B cell (primary cell): Measurements from ENCODE around the gene GPR15LG. TPM values are rescaled to one million over a fixed set of nuclear protein-coding genes. Genes with fewer than 3 reads are reported as not detected.
"Not testable (repeated sequence)": the region's sequence is repeated elsewhere in the genome, so short reads cannot be mapped to it uniquely, and the experiment has no call there.

Experiments used
- ATAC-seq: fragments of 200-7000 bp; cut with Tn5 transposase; one replicate; pipeline ENCODE4 v1.10.0; 2021; ENCODE audit warnings: low read depth, mild to moderate bottlenecking, moderate number of reproducible peaks, moderate library complexity
- CTCF ChIA-PET: fragments of 350-600 bp; sonication (Branson Sonifier 250); formaldehyde crosslinking; loops from one replicate; lab custom pipeline; 2021; ENCODE audit warnings: antibody characterized with exemption, inconsistent platforms; lab: Charles Lee
- POLR2A ChIA-PET: fragments of 350-600 bp; sonication (Branson Sonifier 250); formaldehyde crosslinking; loops from one replicate; lab custom pipeline; 2021; ENCODE audit warnings: antibody characterized with exemption; lab: Charles Lee
- DNase-seq: peaks from one replicate; pipeline ENCODE4 v3.0.0; 2013
- H2AFZ ChIP-seq: 2 replicates; pipeline ENCODE4 v1.6.1; 2012; ENCODE audit warnings: mild to moderate bottlenecking, low read depth, low read length; ENCODE audit not compliant: insufficient read depth, poor library complexity, severe bottlenecking
- H3K27ac ChIP-seq, 2 donors: 1 replicate in 1 of 2; 2 replicates in 1 of 2; pipeline ENCODE4 v1.5.1; 2012 to 2013; ENCODE audit warnings: low read length in 2 of 2, mild to moderate bottlenecking in 2 of 2, moderate library complexity in 1 of 2
- H3K27me3 ChIP-seq, 4 experiments: fragments of 200-600 bp in 1 of 4; sonication (generic) in 1 of 4; replicated peaks in 1 of 4; 1 replicate in 2 of 4; 2 replicates in 2 of 4; pipeline versions ENCODE4 v1.6.1 to v1.7.0; 2013 to 2016; ENCODE audit warnings: low read length in 3 of 4, mild to moderate bottlenecking in 2 of 4, mixed read lengths in 1 of 4, moderate library complexity in 1 of 4; ENCODE audit not compliant: insufficient read depth in 4 of 4, control insufficient read depth in 3 of 4; ENCODE audit errors: control extremely low read depth in 1 of 4
- H3K36me3 ChIP-seq, 2 experiments: replicated peaks in 1 of 2; 1 replicate in 1 of 2; 2 replicates in 1 of 2; pipeline versions ENCODE4 v1.6.1 to v1.7.1; 2013; ENCODE audit warnings: low read length in 1 of 2; ENCODE audit not compliant: insufficient read depth in 2 of 2, control insufficient read depth in 1 of 2; ENCODE audit errors: control extremely low read depth in 1 of 2, extremely low read depth in 1 of 2
- H3K4me1 ChIP-seq, 2 donors: fragments of 200-600 bp in 1 of 2; sonication (generic) in 1 of 2; 1 replicate in 1 of 2; 2 replicates in 1 of 2; pipeline versions ENCODE4 v1.5.1 to v1.6.1; 2013 to 2017; ENCODE audit warnings: low read length in 2 of 2; ENCODE audit not compliant: control insufficient read depth in 2 of 2, insufficient read depth in 2 of 2
- H3K4me2 ChIP-seq: replicated peaks from 2 replicates; pipeline ENCODE3; 2012; ENCODE audit warnings: mild to moderate bottlenecking, low read depth, low read length; ENCODE audit not compliant: poor library complexity, severe bottlenecking
- H3K4me3 ChIP-seq, 5 experiments: fragments of 200-600 bp in 1 of 5; sonication (generic) in 1 of 5; 1 replicate in 3 of 5; 2 replicates in 2 of 5; pipeline versions ENCODE4 v1.5.1 to v1.7.0; 2011 to 2016; ENCODE audit warnings: low read length in 4 of 5, mild to moderate bottlenecking in 4 of 5, low read depth in 2 of 5, control low read depth in 1 of 5, moderate library complexity in 1 of 5; ENCODE audit not compliant: insufficient read depth in 1 of 5; ENCODE audit errors: control extremely low read depth in 1 of 5, extremely low read depth in 1 of 5
- H3K79me2 ChIP-seq: fragments of 200-600 bp; sonication (generic); one replicate; pipeline ENCODE4 v1.6.0; 2016; ENCODE audit warnings: low read length; ENCODE audit not compliant: control insufficient read depth, insufficient read depth
- H3K9ac ChIP-seq: fragments of 200-600 bp; sonication (generic); 2 replicates; pipeline ENCODE4 v1.6.1; 2017; ENCODE audit warnings: mild to moderate bottlenecking, low read length, moderate library complexity
- H3K9me3 ChIP-seq, 3 donors: one replicate each; pipeline versions ENCODE4 v1.6.1 to v1.7.1; 2013; ENCODE audit warnings: low read length in 2 of 3; ENCODE audit not compliant: control insufficient read depth in 2 of 3, insufficient read depth in 1 of 3; ENCODE audit errors: control extremely low read depth in 1 of 3
- H4K20me1 ChIP-seq: 2 replicates; pipeline ENCODE4 v1.6.0; 2012; ENCODE audit warnings: mild to moderate bottlenecking, low read length; ENCODE audit not compliant: insufficient read depth, control insufficient read depth, poor library complexity, severe bottlenecking
- H3K27ac Mint-ChIP-seq: one replicate; pipeline ENCODE4 v1.8.0; 2021; ENCODE audit warnings: mixed read lengths
- H3K27me3 Mint-ChIP-seq: one replicate; pipeline ENCODE4 v1.8.0; 2021; ENCODE audit warnings: mixed read lengths
- H3K4me1 Mint-ChIP-seq: one replicate; pipeline ENCODE4 v1.8.0; 2021; ENCODE audit warnings: mixed read lengths
- H3K4me3 Mint-ChIP-seq: one replicate; pipeline ENCODE4 v1.8.0; 2021; ENCODE audit warnings: mixed read lengths
- H3K9me3 Mint-ChIP-seq: one replicate; pipeline ENCODE4 v1.8.0; 2022; ENCODE audit warnings: mixed read lengths; ENCODE audit not compliant: insufficient read depth
- WGBS: methylation state at CpG from one replicate; pipeline ENCODE4 v1.1.5; 2013; ENCODE audit warnings: missing lambda C conversion rate; ENCODE audit not compliant: insufficient coverage; 5-methylcytosine and 5-hydroxymethylcytosine counted together
- intact Hi-C: fragments of 100-400 bp; cut with micrococcal nuclease; formaldehyde crosslinking; loops from one replicate; pipeline ENCODE4 v1.10.0; 2022
- polyA plus RNA-seq: library from polyadenylated mRNA; depleted of rRNA; stranded (reverse); fragments of >200 nt; gene quantifications from 2 replicates; pipeline ENCODE4 v1.2.3, GENCODE V29; 2012
- total RNA-seq, 2 donors: library from RNA; stranded (reverse); fragments of 120-200 nt in 1 of 2; gene quantifications; 1 replicate in 1 of 2; 2 replicates in 1 of 2; pipeline versions ENCODE4 v1.2.3 to v1.2.4, GENCODE V29; 2013 to 2022

Gene GPR15LG
- total and polyA plus RNA-seq, 2 donors (not counting 1 experiment from before 2014, with no cell fraction given) = not detected

DNA sequence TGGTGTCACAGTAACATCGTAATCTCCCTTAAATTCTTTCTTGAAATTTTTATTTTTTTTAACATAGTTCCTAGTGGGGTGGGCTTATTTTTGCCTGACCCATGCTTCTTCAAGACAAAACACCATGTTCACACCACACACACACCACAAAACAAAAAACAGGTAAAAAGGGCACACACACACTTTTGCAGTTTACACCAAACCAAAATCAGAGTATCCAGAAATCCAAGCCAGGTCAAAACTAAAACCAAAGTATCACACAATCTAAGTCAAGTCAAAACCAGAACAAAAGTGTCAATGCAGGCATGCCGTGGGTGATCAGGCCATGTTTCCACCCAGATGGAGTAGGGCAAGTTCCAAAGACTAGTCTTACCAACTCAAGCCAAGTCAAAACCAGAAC, 2.4 kb upstream of the GPR15LG start:
- 67% methylated on average over 1 of the region's 2 CpGs for WGBS
- H3K79me2 ChIP-seq, POLR2A ChIA-PET, CTCF ChIA-PET, H3K27me3 Mint-ChIP-seq, H3K9me3 ChIP-seq, H3K9ac ChIP-seq, H3K27me3 ChIP-seq, ATAC-seq, H3K9me3 Mint-ChIP-seq, H4K20me1 ChIP-seq, H3K36me3 ChIP-seq, DNase-seq, intact Hi-C loops, H3K4me3 ChIP-seq, H3K4me2 ChIP-seq: not testable (repeated sequence)
- Mint-ChIP-seq H3K4me3 (peak overlapping the region; percentile 40), H3K27ac (peak overlapping the region; percentile 90), H3K4me1 (peaks cover 26% of the 10 kb centered on the region)
- Histone ChIP-seq H3K4me1 (peaks cover 11 to 26% of the 10 kb centered on the region in 2 donors), H3K27ac (peak overlapping the region in 1 of 2 donors; percentile 57), H2AFZ (peak overlapping the region; percentile 80)

DNA sequence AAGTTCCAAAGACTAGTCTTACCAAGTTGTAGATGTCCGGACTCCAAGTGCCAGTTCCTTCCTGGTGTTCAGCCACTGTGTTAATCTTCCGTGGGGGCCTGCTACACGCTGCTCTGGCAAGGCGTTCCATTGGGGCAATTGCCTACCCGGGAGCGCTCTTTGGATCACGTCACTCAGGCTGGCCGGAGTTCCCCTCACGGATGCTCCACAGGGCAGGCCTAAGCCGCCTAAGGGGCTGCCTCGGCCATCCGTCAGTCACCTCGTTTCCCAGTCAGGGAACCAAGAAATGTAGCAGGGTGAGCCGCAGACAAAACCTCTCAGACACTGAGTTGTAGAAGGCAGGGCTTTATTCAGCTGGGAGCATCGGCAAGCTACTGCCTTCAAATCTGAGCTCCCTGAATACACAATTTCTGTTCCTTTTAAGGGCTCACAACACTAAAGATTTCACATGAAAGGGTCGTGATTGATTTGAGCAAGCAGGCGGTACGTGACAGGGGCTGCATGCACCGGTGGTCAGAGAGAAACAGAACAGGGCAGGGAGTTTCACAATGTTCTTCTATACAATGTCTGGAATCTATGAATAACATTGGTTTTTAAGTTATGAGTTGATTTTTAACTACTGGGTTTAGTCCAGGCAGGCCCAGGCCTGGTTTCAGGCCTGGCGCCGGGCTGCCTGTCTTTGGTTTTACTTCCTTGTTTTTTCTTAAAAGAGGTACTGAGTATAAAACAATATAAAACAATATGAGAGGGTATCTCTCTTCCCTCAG, 1.7 kb upstream of the GPR15LG start:
- Histone ChIP-seq H3K27ac (peak overlapping the region; percentile 57 to 78), H3K9ac (peak overlapping the region; percentile 35), H3K4me1 (peaks cover 11 to 24% of the 10 kb centered on the region in 2 donors), H2AFZ (peak overlapping the region; percentile 80), H3K4me2 (peak overlapping the region; percentile 11)
- H4K20me1 ChIP-seq, H3K9me3 Mint-ChIP-seq, CTCF ChIA-PET, H3K36me3 ChIP-seq, H3K27me3 ChIP-seq, H3K9me3 ChIP-seq, POLR2A ChIA-PET, H3K27me3 Mint-ChIP-seq, H3K4me3 ChIP-seq, H3K79me2 ChIP-seq: not testable (repeated sequence)
- ATAC-seq (peak; percentile 36), DNase-seq (peak; percentile 57)
- WGBS = 78% methylated on average over 14 of the region's 21 CpGs
- Mint-ChIP-seq H3K4me3 (peak overlapping the region; percentile 40), H3K4me1 (peaks cover 26% of the 10 kb centered on the region), H3K27ac (peak overlapping the region; percentile 90)
- intact Hi-C loops = loop anchor here (1.0 kb wide), 1 partner anchor 33 kb away; the partner anchor contains the start of gene GHITM
